Measurements from ENCODE around the gene CIP2A. TPM values are rescaled to one million over a fixed set of nuclear protein-coding genes. Genes with fewer than 3 reads are reported as not detected.

Gene CIP2A
- total RNA-seq, 1 donor from 2014 or later = 45.6 TPM

GRCh38 chr3:108501535-108501934 is 87.7 kb downstream of the CIP2A start:
- DNase-seq (ENCODE audit: low spot score) = no peak
- Mint-ChIP-seq H3K4me1 (ENCODE audit: low read depth) (peaks cover 9% of the 10 kb centered on the region), H3K27me3 (ENCODE audit: low read depth) (peaks cover 6% of the 10 kb centered on the region), H3K9me3 (no peaks in the 10 kb centered on the region), H3K36me3 (ENCODE audit: low read depth) (no peaks in the 10 kb centered on the region), H3K4me3 (ENCODE audit: low read depth) (no peak overlapping the region), H3K27ac (no peak overlapping the region)
- intact Hi-C loops (cut with micrococcal nuclease) = no loop called here

- intact Hi-C loops (cut with micrococcal nuclease) = no loop called here
- H3K9me3 Mint-ChIP-seq = no peaks in the 10 kb centered on the region
- H3K27ac Mint-ChIP-seq = no peak overlapping the region
- peaks cover 6% of the 10 kb centered on the region for H3K27me3 Mint-ChIP-seq (ENCODE audit: low read depth)
- DNase-seq (ENCODE audit: low spot score) = no peak
- no peaks in the 10 kb centered on the region for H3K36me3 Mint-ChIP-seq (ENCODE audit: low read depth)
- no peak overlapping the region for H3K4me3 Mint-ChIP-seq (ENCODE audit: low read depth)
- H3K4me1 Mint-ChIP-seq (ENCODE audit: low read depth) = peaks cover 2% of the 10 kb centered on the region
Measured at GRCh38 chr3:108500728-108501127, 88.5 kb downstream of the CIP2A start.

Other genes with a start within 250 kb of the CIP2A start
- gene MYH15, start 78.8 kb downstream of the CIP2A start, total RNA-seq = 0.09 and 0.14 TPM in 2 replicates
- 4.9 and 6.4 TPM in 2 replicates for gene DZIP3, start 284 bp upstream of the CIP2A start, total RNA-seq
- gene RETNLB, start 168.0 kb upstream of the CIP2A start, total RNA-seq = not detected in 2 replicates
- 17.0 and 17.7 TPM in 2 replicates for gene TRAT1, start 233.3 kb upstream of the CIP2A start, total RNA-seq